ENCODE measurements around the gene JMJD4.

DNA sequence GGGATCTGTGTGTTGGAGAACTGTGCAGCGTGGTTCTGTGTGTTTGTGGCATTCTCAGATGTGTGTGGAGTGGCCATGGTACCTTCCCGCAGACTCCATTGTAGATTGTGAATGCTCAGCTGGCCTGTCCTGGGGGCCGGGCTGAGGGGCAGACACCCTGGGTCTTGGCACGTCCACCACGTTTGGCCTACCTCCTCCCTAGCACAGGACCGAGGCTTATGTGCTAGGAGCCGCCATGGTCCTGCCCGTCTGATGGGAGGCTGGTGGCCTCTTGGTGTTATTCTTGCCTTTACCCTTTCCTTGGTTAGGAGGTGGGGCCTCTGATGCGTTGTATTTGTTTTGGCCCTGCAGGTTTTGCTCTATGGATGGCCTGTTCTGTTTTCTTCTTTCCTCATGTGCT lies 25.3 kb upstream of the JMJD4 start:
- TF ChIP-seq, protein P1, sequence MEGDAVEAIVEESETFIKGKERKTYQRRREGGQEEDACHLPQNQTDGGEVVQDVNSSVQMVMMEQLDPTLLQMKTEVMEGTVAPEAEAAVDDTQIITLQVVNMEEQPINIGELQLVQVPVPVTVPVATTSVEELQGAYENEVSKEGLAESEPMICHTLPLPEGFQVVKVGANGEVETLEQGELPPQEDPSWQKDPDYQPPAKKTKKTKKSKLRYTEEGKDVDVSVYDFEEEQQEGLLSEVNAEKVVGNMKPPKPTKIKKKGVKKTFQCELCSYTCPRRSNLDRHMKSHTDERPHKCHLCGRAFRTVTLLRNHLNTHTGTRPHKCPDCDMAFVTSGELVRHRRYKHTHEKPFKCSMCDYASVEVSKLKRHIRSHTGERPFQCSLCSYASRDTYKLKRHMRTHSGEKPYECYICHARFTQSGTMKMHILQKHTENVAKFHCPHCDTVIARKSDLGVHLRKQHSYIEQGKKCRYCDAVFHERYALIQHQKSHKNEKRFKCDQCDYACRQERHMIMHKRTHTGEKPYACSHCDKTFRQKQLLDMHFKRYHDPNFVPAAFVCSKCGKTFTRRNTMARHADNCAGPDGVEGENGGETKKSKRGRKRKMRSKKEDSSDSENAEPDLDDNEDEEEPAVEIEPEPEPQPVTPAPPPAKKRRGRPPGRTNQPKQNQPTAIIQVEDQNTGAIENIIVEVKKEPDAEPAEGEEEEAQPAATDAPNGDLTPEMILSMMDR (IDR thresholded peaks at IDR 0.05; ENCODE audit: low read depth, low read length) = no peak
- TF ChIP-seq POLR2A (IDR thresholded peaks at IDR 0.05; ENCODE audit: extremely low read depth, insufficient read length) = no peak
- TF ChIP-seq, protein P2, sequence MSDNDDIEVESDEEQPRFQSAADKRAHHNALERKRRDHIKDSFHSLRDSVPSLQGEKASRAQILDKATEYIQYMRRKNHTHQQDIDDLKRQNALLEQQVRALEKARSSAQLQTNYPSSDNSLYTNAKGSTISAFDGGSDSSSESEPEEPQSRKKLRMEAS (IDR thresholded peaks at IDR 0.05; ENCODE audit: low read depth, low read length) = no peak
